ENCODE data around the gene RIMKLA.

The RIMKLA gene, protein sequence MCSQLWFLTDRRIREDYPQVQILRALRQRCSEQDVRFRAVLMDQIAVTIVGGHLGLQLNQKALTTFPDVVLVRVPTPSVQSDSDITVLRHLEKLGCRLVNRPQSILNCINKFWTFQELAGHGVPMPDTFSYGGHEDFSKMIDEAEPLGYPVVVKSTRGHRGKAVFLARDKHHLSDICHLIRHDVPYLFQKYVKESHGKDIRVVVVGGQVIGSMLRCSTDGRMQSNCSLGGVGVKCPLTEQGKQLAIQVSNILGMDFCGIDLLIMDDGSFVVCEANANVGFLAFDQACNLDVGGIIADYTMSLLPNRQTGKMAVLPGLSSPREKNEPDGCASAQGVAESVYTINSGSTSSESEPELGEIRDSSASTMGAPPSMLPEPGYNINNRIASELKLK

GRCh38 chr1:42380586-42381279, at the start of gene RIMKLA:
TSS of gene RIMKLA (plus strand) at chr1:42380792. CDS start at chr1:42380935, 143 bp downstream.
- DNase-seq, result peak; percentile 89

DNA sequence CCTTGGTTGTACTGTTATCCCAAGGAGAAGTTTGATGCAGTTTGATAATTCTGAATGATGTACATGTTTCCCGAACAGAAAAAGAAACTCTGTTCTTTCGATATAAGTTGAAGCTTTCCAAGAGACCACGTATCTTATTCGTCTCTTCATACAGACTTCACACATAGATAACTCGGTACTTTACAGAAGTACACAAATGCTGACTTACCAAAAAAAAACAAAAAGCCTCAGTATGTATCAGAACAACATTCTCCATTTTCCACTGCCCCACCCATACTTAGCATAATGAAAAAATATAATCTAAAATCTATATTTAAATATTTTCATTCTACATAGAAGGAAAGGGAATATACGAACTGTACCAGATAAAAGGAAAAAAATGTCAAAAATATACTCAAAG, 47.7 kb upstream of the RIMKLA start:
- no peak for DNase-seq

DNA sequence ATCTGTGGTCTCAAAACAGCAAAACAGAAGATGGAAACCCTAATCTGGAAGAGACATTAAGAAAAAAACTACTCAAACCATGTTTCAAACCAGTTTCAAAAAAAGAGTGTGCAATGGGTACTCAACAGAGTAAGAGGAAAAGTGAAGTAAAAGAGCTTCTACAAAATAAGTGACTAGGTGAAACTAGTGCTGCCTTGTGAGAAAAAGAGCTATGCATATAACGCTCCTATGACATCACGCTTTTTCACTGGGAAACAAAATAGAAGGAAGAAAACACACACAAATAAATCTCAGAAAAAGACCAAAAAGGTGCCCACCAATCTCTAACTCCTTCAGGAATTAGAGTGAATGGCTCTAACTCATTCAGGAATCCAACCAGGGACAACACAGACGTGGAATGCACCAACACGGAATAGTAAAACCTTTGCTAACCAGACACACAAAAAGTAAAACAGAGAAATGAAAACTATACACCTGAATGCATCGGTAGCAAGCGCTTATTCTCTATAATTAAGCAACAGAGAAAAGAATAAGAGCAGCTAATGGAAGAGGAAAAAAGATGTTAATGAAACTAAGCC, 46.8 kb upstream of the RIMKLA start:
- DNase-seq, result no peak

DNA sequence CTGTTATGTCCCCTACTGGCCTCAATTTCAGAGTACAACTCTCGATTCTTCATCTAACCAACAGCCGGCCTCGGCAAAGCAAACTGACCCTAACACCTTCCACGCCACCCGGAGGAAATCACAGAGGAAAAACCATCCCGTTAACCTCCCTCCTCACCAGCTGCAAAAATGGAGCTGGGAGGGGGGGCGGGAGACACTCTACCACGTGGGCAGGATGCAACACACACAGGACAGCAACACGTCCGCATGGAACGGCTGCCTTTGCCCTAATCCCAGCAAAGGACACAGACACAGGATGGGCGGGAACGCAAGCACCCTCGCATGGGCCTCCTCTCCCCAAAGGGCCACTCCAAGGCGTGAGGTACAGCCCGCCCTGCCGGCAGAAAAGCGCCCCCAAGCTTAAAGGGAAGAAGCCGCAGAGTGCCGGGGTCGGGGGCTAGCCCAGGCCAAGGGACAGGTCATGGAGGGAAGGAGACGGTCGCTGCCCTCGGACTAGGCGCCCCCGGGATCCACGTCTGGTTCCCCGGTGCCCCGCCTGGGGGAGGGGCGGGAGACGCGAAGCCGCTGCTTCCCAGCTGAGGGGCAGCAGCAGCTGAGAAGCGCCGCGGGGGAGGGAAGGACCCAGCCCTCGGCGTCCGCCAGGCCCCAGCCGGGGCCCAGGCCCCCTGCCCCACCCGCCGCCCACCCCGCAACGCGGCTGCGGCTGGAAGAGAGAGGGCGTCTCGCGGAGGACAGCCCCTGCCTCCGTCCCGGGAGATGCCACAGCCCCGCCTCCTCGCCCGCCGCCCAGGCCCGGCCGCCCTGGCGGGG, 46.1 kb upstream of the RIMKLA start:
- DNase-seq, result peak; percentile 59

DNA sequence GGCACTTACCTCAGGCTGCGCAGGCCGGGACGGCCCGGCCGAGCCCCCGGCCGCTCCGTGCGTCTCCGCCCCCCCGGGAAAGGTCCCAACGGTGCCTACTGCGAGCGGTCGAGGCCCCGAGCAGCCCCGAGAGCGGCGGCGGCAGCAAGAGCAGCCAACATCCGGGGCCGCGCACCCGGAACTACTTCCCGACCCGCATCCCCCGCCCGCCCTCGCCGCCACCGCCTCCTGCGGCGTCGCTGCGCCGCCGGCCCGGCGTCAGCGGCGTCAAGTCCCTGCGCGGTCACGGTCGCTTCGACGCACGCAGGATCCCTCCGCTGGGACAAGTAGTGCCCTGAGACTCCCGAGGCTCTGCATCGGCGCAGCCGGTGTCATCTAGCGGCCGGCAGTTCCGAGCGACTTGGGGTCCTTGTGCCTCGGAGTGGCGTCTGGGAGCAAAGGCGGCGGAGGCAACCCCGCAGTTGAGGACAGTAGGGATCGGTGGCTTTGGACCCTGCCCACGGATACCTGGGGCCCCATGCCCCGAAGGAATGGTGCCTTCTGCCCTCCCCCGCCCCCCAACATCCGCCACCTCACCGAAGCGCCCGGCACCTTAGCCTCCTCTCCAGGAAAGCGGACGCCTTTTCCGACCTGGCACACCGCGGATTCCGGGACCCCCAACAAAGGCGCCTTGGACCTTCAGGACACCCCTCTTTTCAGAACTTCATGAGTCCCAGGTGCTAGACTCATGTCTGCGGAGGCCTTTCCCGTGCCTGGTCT, 45.4 kb upstream of the RIMKLA start, which contains the start of gene FOXJ3:
Gene FOXJ3 (minus strand): TSS at position 186 of the 759 bp plus-strand sequence. CDS start 24,142 bp downstream, outside the sequence.
- DNase-seq, result peak; percentile 91

DNA sequence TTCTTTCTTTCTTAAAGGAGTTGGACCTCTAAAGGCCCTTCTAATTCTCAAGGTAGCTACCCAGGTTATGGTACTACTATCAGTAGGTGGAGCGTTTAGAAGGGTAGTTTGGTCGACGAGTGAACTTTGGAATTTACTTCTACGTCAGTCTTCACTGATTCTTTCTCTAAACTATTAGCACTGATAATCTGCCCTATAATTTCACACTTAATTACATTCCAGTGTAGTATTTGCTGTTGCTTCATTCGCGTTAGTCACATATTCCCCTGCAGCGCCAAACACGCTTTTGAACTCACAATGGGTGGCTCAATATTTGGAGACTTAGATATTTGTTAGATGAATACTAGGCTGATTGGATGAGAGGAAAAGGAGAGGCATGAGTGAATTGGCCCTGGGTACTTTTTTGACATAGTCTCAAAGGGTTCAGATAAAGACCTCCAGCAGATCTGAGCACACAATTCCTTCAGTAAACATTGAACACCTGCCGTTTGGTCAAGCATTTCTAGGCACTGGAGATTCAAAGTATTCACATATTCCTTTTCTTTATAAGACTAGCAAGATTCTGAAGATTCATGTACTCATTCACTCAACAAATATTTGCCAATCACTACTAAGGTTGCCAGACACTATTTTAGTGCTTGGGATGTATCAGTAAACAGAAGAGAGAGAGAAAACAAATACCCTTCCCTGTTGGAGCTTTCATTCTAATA, 44.6 kb upstream of the RIMKLA start:
- DNase-seq, result peak; percentile 95

DNA sequence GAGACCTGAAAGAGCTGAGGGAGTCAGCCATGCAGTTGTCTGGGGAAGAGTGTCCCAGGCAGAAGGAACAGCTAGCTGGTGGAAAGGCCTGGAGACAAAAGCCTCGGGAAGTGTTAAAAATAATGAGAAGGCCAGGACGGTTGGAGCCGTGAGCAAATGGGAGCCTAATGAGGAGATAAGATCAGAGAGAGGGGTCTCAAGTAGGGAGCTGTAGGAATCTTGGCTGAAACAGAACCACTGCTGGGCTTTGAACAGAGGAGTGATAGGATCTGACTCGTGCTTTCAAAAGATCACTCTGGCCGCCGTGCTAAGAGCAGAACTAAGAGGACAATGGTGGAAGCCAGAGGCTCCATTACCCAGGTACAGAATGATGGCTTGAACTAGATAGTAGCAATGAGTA, 43.6 kb upstream of the RIMKLA start:
- DNase-seq, result peak; percentile 57

DNA sequence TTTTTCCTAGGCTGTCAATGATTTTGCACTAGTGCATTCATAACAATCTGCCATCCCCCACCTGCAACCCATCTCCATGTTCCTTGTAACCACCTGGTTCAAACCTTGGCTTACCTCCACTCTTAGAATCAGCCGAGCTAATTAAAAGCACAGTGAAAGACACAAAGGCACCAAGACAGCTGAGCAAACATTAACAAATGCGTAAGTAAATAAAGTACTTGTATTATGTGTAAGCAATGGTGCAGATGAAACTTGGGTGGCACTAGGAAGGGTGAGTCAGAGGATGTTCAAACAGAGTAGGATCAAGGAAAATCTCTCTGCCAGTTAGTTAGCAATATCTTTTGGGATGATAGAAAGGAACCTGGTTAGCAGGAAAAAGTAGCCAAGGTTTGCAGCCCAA, 40.5 kb upstream of the RIMKLA start:
- DNase-seq, result peak; percentile 100

DNA sequence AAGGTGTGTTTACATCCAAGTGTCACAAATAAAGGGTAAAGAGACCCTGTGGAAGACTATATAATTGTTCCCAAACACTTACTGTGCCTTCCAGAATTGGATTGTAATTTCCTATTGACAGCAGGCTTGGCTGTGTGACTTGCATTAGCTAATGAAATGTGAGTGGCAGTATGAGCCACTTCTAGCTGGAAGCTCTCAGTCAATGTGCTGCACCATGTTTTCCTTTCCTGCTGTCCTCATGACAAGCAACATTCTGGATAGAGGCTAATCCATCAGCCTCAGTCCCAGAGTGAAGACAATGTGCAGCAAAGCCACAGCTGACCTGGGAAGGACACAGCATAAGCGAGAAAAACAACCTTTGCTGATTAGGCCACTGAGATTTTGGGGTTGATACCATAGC, 39.7 kb upstream of the RIMKLA start:
- peak; percentile 97 for DNase-seq

DNA sequence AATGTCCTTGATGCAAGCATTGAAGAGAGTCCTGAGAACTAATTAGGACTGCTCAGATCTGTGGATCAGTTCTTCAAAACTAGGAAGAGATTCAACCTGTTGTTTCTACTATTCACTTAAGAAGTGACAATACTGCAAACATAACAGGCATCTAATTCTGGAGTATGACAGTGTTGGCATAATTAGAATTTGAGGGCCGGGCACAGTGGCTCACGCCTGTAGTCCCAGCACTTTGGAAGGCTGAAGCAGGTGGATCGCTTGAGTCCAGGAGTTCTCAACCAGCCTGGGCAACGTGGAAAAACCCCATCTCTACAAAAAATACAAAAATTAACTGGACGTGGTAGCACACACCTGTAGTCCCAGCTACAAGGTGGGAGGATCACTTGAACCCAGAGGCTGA, 37.5 kb upstream of the RIMKLA start:
- DNase-seq, result no peak

DNA sequence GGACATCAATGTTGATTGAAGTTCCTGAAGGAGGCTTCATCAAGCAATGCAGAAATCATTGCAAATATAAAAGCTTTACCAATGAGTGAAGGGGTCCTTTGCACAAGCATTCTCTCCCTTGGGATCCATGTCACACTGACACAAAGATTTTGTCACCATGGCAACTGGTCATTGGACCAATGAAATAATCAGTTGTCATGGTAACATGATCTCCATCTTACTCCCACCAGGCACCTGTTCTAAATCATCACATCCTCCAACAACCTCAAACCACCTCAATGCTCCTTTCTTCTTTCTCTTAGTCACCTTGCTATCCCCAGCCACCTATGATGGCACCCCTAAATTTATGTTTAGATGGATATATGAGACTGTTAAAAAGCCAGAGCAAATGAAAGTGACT, 32.1 kb upstream of the RIMKLA start:
- peak; percentile 41 for DNase-seq

DNA sequence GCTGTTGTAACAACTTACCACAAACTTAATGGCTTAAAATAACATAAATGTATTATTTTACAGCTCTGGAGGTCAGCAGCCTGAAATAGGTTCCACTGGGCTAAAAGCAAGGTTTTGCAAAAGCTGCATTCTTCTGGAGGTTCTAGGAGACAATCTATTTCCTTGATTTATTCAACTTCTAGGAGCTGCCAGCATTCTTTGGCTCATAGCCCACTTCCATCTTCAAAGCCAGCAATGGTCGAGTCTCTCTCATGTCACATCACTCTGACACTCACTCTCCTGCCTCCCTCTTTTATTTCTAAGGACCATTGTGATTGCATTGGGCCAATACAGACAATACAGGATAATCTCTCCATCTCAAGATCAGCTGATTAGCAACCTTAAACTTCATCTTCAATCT, 30.5 kb upstream of the RIMKLA start:
- DNase-seq, result peak; percentile 24

GRCh38 chr1:42358791-42359190, 21.8 kb upstream of the RIMKLA start:
- no peak for DNase-seq

GRCh38 chr1:42359466-42359865, 21.1 kb upstream of the RIMKLA start:
- no peak for DNase-seq

DNA sequence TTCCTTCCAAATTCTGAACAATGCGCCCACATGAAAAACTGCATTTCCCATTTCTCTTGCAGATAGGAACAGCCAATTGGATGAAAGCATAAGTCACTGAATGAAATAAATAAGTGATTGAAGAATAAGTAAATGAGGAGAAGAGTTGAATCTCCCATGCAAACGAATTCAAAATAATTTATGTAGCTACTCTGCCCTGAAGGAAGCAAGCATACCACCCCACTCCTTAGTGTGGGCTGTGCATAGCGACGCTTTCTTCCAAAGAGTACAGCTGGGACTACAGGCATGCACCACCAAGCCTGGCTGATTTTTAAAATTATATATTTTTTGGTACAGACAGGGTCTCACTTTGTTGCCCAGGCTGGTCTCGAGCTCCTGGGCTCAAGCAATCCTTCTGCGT, 16.5 kb upstream of the RIMKLA start:
- DNase-seq, result no peak

DNA sequence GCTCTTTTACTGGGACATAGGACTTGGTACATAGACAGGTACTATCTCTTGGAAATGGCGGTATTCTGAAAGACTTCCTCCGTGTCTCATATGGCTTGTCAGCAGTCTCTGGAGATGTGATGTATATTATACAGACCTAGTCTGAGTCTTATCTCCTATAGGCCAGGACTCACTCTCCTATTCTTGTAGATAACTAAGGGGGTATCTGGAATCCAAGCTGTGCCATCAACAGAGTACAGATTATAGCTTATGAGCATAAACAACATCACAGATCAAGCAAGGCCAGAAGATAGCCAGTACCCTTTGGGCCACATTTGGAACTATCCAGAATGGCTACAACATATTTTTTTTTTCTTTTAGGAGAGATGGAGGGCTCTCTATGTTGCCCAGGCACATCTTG, 16.1 kb upstream of the RIMKLA start:
- DNase-seq, result no peak

- no peak for DNase-seq
Observed at GRCh38 chr1:42365118-42365517, 15.5 kb upstream of the RIMKLA start.

GRCh38 chr1:42368096-42368795, 12.3 kb upstream of the RIMKLA start:
- DNase-seq, result no peak

DNA sequence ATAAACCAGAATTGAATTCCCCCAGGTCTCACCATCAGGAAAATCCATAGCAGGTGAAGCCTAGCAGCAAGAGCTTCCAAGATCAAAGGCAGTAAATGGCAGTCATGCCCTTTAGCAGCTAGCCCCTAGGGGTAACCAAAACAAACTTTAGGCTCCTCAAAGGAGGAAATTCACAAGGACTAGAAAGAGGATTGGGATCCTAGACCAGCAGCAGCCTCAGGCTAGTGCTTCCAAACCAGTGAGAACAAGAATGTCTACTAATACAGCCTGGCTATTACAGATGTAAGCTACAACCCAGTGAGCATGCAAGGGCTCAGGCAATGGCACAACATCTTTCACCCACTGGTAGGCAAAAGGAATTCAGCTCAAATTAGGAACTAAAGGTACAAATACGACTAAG, 11.1 kb upstream of the RIMKLA start:
- DNase-seq, result no peak

DNA sequence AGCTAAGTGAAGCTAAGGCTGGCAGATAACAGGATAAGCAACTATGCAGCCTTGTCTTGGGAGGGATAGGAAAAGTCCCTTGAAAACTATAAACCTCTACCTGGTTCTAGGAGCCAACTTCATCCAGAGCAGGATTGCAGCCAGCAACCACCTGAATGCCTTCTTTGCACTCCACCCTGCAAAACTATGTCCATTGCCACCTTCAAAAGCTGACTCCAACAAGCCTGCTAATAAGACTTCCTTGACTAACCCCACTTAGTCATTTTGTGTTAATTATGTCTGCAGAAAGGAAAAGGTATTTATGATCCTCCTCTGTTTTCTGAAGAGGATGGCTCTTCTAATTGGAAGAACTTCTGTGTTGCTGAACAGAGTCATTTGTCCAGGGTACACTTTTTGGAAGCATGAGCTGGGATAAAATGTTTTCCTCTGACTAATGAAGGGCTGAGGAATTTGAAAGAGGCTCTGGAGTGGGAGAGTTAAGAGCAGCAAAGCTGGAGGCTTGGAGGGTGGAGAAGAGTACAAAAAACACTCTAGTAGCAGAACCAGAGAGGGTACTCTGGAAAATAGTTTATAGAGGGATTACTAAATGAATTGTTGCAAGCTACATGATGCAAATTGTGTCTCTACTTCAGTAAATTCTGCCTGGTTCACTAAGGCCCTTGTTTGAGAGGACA, 9.6 kb upstream of the RIMKLA start:
- no peak for DNase-seq

Data from NCI-H1092 treated with DMSO at 0.1 percent for 48 hours (cell line).